ENCODE data around the gene COMMD9. TPM values are rescaled to one million over a fixed set of nuclear protein-coding genes. Genes with fewer than 3 reads are reported as not detected.

The COMMD9 gene
- total and polyA plus RNA-seq, 10 of the 15 experiments (the other 5 are each of a cell fraction or from before 2014, with no cell fraction given), result 31.4 to 119 (median 56.2) TPM

GRCh38 chr11:36289226-36289852 lies at the start of gene COMMD9 (continued):
- peak; percentile 99 for TF ChIP-seq HCFC1 (IDR thresholded peaks at IDR 0.05; ENCODE audit: low read length)
- TF ChIP-seq RUNX3 (IDR thresholded peaks at IDR 0.05; ENCODE audit: low read length), result peak; percentile 32
- no peak for TF ChIP-seq ZNF24 (IDR thresholded peaks at IDR 0.05)
- TF ChIP-seq SUPT20H (IDR thresholded peaks at IDR 0.05; ENCODE audit: borderline replicate concordance, control insufficient read depth, low read depth, low read length), result no peak
- TF ChIP-seq PRDM15 (CRISPR knock-in tag; IDR thresholded peaks at IDR 0.05), result no peak
- peak; percentile 85 for TF ChIP-seq MXI1 (IDR thresholded peaks at IDR 0.05; ENCODE audit: low read depth, low read length)
- TF ChIP-seq REST (IDR thresholded peaks at IDR 0.05; ENCODE audit: low read depth, low read length), result no peak
- TF ChIP-seq YY1 (IDR thresholded peaks at IDR 0.05; ENCODE audit: low read depth, low read length), result peak; percentile 99
- peak; percentile 94 for TF ChIP-seq SIX5 (IDR thresholded peaks at IDR 0.05; ENCODE audit: low read depth, low read length, severe bottlenecking)
- no peak for TF ChIP-seq ZNF217 (IDR thresholded peaks at IDR 0.05)
- TF ChIP-seq RAD21 (IDR thresholded peaks at IDR 0.05; ENCODE audit: insufficient read depth, low read depth, low read length), result peak; percentile 19; the same call in 1 of the 2 replicates
- peak; percentile 95 for TF ChIP-seq CREM (IDR thresholded peaks at IDR 0.05; ENCODE audit: low read depth)
- no peak for TF ChIP-seq E2F8 (IDR thresholded peaks at IDR 0.05; ENCODE audit: low read depth, partially characterized antibody)
- TF ChIP-seq, protein P1, sequence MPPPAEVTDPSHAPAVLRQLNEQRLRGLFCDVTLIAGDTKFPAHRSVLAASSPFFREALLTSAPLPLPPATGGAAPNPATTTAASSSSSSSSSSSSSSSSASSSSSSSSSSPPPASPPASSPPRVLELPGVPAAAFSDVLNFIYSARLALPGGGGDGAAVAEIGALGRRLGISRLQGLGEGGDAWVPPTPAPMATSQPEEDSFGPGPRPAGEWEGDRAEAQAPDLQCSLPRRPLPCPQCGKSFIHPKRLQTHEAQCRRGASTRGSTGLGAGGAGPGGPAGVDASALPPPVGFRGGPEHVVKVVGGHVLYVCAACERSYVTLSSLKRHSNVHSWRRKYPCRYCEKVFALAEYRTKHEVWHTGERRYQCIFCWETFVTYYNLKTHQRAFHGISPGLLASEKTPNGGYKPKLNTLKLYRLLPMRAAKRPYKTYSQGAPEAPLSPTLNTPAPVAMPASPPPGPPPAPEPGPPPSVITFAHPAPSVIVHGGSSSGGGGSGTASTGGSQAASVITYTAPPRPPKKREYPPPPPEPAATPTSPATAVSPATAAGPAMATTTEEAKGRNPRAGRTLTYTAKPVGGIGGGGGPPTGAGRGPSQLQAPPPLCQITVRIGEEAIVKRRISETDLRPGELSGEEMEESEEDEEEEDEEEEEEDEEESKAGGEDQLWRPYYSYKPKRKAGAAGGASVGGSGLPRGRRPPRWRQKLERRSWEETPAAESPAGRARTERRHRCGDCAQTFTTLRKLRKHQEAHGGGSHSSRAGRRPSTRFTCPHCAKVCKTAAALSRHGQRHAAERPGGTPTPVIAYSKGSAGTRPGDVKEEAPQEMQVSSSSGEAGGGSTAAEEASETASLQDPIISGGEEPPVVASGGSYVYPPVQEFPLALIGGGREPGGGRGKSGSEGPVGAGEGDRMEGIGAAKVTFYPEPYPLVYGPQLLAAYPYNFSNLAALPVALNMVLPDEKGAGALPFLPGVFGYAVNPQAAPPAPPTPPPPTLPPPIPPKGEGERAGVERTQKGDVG (CRISPR knock-in tag; IDR thresholded peaks at IDR 0.05), result no peak; the same call in 1 of the 2 replicates
- TF ChIP-seq RELA (IDR thresholded peaks at IDR 0.05; ENCODE audit: borderline replicate concordance, partially characterized antibody), result peak; percentile 79
- TF ChIP-seq MAX (IDR thresholded peaks at IDR 0.05; ENCODE audit: low read depth, low read length), result peak; percentile 91
